Eye (tissue), 1 donor: Measurements from ENCODE around the gene PCDH1.
"Not testable (repeated sequence)": the region's sequence is repeated elsewhere in the genome, so short reads cannot be mapped to it uniquely, and the experiment has no call there.

Source experiments
- DNase-seq: peaks from one replicate; pipeline ENCODE4 v3.0.0-alpha.2; 2015

Gene PCDH1

GRCh38 chr5:141878186-141878710 is at the start of gene PCDH1:
PCDH1 (minus strand) TSS chr5:141878410; CDS start chr5:141878262, 148 bp downstream.
- DNase-seq, result peak; percentile 70

DNA sequence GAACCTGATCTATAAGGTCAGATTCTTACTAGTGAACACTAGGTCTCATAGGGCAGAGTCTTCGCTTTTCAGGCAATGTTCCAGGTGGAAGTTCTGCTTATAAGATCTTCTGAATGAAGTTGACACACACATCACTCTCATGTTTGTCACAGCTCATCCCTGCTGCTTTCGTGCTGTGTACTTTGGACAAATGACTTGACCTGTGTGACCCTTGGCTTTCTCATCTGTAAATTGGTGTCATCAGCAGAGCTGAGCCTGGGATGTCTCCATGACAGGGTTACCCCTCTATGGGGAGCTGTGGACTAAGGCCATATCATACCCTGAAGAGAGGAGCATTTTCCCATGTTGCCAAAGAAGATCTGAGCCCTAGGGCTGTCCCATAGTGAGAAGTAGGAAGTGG is 48.2 kb upstream of the PCDH1 start:
- DNase-seq, result no peak

DNA sequence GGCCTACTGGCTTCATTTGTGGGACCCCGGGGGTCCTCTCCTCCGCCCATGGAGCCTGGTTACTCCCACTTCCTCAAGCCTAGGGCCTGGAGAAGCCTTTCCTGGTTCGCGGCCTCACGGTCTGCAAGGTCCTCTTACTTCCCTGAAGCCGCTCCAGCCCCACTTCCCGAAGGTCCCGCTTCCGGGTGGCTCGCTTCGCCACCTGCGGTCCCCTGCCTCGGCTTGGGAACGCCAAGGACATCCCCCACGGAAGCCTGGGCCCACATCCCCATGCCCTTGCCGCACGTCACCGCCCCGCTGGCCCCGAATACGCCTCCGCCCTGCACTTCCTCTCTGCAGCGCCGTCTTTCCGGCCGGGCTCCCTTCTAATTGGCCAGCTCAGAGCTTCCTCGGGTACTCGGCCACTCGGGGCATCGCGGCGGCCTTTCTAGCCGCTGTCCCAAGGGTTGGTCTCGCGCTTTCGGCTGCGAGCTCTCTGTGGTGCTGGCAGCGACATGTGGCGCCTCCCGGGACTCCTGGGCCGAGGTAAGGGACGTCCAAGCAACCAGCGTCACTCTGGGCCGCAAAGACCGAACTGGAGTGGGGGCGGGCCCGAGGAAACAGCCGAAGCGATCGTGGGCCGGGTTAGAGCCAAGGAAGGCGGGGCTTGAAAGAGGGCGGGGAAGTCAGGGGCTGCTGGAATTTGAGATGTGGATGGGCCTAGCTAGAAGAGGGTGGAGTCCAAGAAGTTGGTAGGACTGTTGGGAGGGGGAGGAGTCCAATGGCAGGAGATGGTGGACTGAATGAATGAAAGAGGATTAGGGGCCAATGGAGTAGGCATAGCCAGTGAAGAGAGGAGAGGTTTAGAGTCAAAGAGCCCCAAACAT is 45.5 kb upstream of the PCDH1 start, which contains the start of gene DELE1:
TSS of gene DELE1 (plus strand) at position 424 of the 866 bp plus-strand sequence. CDS start at position 495, 71 bp downstream.
- DNase-seq, result peak; percentile 97

DNA sequence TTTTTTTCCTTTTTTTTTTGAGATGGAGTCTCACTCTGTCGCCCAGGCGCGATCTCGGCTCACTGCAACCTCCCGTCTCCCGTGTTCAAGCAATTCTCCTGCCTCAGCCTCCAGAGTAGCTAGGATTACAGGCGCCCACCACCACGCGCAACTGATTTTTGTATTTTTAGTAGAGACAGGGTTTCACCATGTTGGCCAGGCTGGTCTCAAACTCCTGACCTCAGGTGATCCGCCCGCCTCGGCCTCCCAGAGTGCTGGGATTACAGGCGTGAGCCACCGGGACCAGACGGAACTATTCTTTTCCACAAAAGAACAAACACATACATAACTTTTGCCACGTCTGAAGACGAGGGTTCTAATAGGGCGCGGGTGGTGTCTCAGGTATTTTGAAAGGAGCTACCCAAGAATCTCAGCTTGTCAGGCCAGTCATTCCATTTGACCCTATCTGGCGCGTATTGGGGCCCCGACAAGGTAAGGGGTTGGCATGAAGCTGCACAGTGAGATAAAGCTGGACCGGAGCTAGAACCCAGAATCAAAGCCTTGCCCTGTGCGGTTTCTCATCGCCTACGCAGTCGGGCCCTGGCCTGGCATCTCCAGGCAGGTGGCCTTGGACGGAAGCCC is 44.7 kb upstream of the PCDH1 start:
- not testable (repeated sequence) for DNase-seq

DNA sequence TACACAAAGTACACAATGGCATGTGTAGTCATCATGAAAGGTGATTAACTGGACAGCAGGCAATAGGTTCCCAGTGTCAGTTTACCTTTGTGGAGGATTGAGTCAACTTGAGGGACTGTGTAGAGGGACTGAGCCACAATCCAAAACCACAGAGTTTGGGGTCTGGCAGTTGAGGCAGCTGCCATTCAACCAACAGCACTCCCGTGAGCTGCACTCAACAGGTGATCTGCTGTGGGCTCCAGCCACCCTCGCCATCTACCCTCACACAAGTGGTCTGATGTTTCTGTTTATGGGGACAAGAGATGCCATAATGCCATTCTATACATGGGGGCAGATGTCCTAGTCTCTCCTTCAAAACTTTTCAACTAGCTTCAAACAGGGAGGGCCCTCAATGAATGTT is 42.6 kb upstream of the PCDH1 start:
- DNase-seq, result no peak

- DNase-seq, result no peak
Measured at GRCh38 chr5:141919218-141920119, 41.3 kb upstream of the PCDH1 start.

GRCh38 chr5:141917760-141918159 is 39.5 kb upstream of the PCDH1 start:
- no peak for DNase-seq

DNA sequence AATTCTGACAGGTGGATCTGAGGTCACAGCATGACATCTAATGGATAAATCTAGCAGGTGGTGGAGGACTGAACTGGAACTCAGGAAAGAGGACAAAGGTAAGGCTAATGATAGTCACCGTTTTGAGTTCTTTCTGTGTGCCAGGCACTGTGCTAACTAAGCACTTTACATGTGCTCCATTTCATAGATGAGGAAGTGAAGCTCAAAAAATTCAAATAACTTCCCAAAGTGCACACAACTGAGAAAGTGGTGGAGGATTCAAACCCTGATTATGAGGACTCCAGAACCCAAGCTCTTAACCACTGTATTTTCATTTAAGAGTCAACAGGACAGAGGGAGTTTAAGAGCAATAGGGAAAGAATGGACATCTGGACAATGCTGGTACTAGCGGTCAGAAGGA is 38.3 kb upstream of the PCDH1 start:
- no peak for DNase-seq

GRCh38 chr5:141915881-141916336 is 37.7 kb upstream of the PCDH1 start:
- DNase-seq, result no peak

DNA sequence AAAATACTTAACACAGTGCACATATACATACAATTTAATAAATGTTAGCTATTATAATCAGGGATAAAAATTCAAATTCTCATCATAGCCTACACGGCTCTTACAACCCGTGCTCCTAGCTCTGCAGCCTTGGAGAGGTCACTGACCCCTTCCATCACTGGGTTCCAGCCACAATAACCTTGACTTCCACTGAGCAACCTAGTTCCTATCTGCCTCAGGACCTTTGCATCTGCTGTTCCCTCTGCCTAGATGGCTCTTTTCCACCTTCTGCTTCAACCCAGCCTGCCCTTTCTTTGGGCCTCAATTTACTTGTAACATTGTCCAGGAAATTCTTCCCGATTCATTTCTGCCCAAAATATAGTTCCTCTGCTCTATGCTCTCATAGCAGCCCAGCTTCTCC is 36.6 kb upstream of the PCDH1 start:
- no peak for DNase-seq

DNA sequence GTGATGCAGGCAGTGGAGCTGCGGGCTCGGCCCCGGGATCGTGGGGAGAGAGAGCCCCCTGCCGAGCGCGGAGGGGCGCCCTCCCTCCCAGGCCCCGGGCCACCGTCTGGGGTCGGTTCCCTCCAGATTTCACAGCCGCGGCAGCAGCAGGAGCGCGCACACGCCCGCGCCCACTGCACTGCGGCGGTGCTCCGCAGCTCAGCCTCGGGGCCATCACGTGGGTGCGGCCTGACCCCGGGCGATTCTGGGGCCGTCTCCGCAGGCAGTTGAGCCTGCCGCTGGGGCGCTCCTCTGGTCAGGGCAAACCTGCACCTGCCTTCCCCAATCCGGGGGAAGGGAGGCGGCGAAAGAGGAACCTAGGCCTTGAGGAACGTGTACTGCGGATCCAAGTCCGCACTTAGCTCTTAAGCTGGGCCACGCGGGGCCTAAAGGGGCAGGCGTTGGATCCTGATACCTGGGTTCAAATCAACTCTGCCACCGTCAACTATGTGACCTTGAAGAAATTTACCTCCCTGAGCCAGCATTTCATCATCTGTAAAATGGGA is 36.1 kb upstream of the PCDH1 start:
- DNase-seq, result peak; percentile 77

GRCh38 chr5:141913560-141914198 is 35.5 kb upstream of the PCDH1 start:
- peak; percentile 38 for DNase-seq

DNA sequence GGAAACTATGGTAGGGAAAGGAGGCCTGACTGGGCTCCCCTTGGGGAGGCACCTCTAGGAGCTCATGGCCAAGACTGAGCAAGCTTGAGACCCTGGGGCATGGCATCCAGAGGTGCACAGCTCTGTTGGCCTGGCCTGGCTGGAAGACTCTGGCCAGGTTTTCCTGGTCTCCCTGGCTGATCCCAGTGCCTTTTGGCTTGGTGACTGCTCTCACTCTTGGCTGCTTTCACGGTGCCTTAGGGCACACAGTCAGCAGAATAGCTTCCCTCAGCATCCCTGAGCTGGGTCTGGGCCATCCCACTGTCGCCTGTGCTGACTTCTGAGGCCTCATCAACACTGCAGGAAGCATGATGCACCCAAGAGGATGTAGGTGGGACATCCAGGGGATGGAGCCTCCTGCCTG is 32.1 kb upstream of the PCDH1 start:
- no peak for DNase-seq

DNA sequence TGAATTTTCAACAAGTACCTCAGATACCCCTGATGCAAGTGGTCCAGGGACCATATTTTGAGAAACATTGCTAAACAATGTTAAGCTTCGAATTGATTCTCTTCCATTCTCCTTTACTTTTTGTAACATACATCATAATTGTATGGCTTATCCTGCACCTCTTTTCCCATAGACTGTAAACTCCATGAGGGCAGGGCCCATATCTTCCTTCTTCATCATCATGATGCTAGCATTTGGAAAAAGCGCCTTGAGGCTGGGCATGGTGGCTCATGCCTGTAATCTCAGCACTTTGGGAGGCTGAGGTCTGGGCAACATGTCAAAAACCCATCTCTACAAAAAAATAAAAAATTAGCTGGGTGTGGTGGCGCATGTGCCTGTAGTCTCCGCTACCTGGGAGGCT is 31.0 kb upstream of the PCDH1 start:
- DNase-seq, result no peak

GRCh38 chr5:141908796-141909195 is 30.6 kb upstream of the PCDH1 start:
- no peak for DNase-seq

- DNase-seq, result no peak
Measured at GRCh38 chr5:141906972-141907371, 28.8 kb upstream of the PCDH1 start.

DNA sequence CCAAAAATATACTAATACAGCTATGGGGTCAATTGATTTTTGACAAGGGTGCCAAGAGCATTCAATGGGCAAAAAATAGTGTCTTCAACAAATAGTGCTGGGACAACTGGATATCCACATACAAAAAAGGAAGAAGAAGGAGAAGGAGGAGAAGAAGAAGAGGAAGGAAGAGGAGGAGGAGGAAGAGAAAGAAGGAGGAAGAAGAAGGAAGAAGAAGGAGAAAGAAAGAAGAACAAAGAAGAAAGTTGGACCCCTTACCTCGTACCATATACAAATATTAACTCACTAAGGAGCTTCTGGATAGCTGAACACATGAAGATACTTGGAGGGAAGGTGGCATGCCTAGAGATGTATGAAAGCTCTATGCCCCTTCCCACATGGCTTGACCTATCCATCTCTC is 28.3 kb upstream of the PCDH1 start:
- DNase-seq, result no peak

DNA sequence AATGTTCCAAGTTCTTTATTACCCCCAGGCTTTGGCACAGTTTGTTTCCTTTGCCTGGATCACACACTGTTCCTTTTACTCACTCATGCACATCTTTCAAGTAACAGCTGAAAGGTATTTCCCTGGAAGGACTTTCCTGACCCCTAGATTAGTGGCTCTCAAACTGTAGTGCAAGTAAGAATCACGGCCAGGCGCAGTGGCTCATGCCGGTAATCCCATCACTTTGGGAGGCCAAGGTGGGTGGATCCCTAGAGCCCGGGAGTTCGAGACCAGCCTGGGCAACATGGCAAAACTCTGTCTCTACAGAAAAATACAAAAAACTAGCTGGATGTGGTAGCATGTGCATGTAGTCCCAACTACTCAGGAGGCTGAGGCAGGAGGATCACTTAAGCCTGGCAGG is 26.3 kb upstream of the PCDH1 start:
- DNase-seq, result no peak

DNA sequence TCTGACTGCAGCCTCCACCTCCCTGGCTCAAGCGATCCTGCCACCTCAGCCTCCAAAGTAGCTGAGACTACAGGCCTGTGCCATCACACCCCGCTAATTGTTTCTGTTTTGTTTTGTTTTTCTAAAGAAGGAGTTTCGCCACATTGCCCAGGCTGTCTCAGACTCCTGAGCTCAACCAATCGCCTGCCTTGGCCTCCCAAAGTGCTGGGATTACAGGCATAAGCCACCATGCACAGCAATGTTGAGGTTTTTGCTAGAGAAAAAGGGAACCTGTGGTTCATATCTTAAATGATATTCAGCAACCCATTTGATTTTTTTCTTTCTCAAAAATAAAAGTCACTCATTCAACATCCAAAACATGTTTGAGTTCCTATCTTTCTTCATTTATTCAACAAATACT is 25.1 kb upstream of the PCDH1 start:
- no peak for DNase-seq

DNA sequence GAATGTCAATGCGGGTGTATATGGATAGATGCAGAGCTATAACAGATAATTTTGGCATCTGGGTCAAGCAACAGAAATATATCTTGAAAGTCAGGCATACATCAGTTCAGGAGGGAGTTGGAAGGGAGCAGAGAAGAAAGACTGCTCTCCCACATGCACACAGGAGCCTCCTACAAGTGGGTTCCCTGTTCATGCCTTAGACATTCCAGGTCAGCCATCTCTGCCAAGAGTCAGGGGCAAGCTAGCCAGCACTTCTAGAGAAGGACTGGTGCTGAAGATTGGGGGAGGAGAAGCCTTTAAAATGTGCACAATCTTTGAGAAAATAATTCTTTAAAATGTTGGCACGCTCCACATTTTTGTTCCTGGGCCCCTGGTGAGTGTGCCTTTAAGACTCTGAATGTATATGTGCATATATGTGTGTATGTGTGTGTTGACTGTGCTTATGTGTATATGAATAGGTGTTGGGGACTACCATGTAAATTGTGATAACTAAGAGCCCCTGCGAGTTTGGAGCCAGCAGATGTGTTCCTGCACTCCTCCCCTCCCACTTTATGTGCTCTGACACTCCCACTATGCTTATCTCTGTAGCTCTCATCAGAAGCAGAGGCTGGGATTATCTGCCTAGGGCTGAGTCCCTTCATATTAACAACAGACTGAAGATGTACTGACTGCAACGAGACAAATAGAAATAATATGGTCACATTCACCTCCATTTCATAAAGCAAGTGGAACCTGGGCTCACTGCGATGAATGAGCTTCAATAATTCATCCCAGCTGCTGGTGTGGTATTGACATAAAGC is 24.0 kb upstream of the PCDH1 start:
- DNase-seq, result no peak

DNA sequence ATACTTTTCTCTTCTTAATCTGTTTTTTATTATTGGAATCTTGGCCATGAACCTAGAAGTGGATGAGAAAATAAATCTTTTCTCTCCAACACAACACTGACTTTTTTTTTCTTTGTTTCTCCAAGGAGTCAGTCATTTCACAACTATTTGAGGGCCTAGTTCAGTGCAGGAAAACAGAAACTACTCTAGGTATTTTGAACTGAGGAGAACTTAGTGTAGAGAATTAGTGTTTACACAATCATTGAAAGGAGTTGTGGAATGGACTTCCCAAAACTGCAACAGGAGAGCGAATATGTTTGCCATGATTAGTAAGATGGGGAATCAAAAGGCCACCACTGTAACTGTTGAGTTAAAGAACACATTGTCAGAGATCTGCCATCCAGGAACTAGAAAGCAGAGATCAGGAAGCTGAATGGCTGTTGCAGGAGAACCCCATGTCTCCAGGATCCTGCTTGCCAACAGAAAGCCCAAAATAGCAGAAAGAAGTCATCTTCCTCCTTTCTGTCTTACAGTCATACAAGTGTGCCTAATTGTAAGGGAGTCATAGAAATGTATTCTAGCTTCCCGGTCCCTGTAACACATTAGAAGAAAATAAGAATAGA is 20.3 kb upstream of the PCDH1 start:
- no peak for DNase-seq
